Stomach smooth muscle (tissue), 2 donors: Measurements from ENCODE around the gene PAWR.

Experiments
- H3K27ac ChIP-seq: one replicate; pipeline ENCODE4 v1.7.0; 2013; ENCODE audit warnings: mild to moderate bottlenecking, low read length, inconsistent platforms
- H3K27me3 ChIP-seq, 2 donors: one replicate each; pipeline ENCODE4 v1.7.0; 2013; ENCODE audit warnings: low read length in 2 of 2; ENCODE audit not compliant: insufficient read depth in 2 of 2, control insufficient read depth in 1 of 2
- H3K36me3 ChIP-seq, 2 donors: one replicate each; pipeline ENCODE4 v1.7.0; 2013; ENCODE audit warnings: low read length in 2 of 2; ENCODE audit not compliant: control insufficient read depth in 2 of 2, insufficient read depth in 2 of 2
- H3K4me1 ChIP-seq: one replicate; pipeline ENCODE4 v1.7.0; 2013; ENCODE audit warnings: low read length; ENCODE audit not compliant: control insufficient read depth, insufficient read depth
- H3K4me3 ChIP-seq, 2 donors: one replicate each; pipeline ENCODE4 v1.7.0; 2013; ENCODE audit warnings: low read length in 2 of 2
- H3K9ac ChIP-seq, 2 donors: one replicate each; pipeline ENCODE4 v1.7.0; 2013; ENCODE audit warnings: low read length in 2 of 2, mild to moderate bottlenecking in 1 of 2
- H3K9me3 ChIP-seq, 2 donors: one replicate each; pipeline ENCODE4 v1.7.0; 2013; ENCODE audit warnings: low read length in 2 of 2; ENCODE audit not compliant: control insufficient read depth in 2 of 2
- donor health status: healthy.
- donor health status: Pancreatic carcinoma.

PAWR gene

DNA sequence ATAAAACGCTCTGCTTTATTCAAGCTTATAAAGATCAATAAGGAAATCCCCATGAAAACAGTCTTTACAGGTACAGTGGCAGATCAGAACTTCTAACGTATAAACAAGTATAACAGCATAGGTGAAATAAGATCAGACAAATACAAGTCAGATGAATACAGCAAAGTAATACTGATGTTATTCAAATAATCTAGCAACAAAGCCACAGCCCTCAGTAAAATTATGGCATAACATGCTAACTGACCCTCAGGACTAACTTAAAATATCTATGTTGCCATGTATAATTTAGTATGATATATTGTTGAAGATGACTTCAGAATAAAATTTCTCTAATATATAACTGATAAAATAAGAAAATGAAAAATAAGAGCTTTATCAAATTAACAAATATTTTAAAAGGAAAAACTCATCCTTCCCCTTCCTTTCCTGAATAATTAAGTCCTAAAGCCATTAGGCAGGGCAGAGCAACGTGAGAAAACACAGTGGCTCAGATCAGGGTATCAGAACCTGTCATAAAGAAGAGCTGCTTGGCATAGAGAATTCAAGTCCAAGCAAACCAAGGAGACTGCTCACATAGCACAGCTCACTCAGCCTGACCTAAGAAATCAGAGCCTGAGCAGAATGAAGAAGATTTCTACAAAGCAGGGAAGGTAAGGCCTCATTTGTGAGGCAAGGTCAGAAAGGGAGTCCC lies 70.7 kb downstream of the PAWR start:
- no peak overlapping the region for H3K27ac ChIP-seq
- no peaks in the 10 kb centered on the region for H3K4me1 ChIP-seq
- no peaks in the 10 kb centered on the region for H3K27me3 ChIP-seq
- no peak overlapping the region for H3K9ac ChIP-seq
- no peaks in the 10 kb centered on the region for H3K9me3 ChIP-seq
- no peak overlapping the region for H3K4me3 ChIP-seq
- H3K36me3 ChIP-seq, result peaks cover 2 to 5% of the 10 kb centered on the region in 2 donors

- H3K4me3 ChIP-seq, result no peak overlapping the region
- H3K27me3 ChIP-seq, result no peaks in the 10 kb centered on the region
Measured at GRCh38 chr12:79618848-79619404, 71.8 kb downstream of the PAWR start.

DNA sequence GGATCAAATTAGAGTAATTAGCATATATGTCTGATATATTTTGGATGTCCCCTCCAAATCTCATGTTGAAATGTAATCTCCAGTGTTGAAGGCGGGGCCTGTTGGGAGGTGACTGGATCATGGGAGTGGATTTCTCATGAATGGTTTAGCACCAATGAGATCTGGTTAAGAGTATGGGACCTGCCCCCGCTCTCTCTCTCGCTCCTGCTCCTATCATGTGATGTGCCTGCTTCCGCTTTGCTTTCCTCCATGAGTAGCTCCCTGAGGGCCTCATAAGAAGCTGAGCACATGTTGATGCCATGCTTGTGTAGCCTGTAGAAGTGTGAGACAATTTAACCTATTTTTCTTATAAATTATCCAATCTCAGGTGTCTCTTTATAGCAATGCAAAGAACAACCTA lies 73.1 kb downstream of the PAWR start:
- Histone ChIP-seq H3K27ac (no peak overlapping the region), H3K9ac (no peak overlapping the region), H3K27me3 (no peaks in the 10 kb centered on the region), H3K9me3 (no peaks in the 10 kb centered on the region), H3K4me3 (no peak overlapping the region), H3K4me1 (no peaks in the 10 kb centered on the region), H3K36me3 (peaks cover 2 to 5% of the 10 kb centered on the region in 2 donors)

More at GRCh38 chr12:79618848-79619404, 71.8 kb downstream of the PAWR start:
- no peak overlapping the region for H3K27ac ChIP-seq
- H3K4me1 ChIP-seq, result no peaks in the 10 kb centered on the region
- H3K9me3 ChIP-seq, result no peaks in the 10 kb centered on the region
- H3K36me3 ChIP-seq, result peaks cover 2 to 5% of the 10 kb centered on the region in 2 donors
- H3K9ac ChIP-seq, result no peak overlapping the region

DNA sequence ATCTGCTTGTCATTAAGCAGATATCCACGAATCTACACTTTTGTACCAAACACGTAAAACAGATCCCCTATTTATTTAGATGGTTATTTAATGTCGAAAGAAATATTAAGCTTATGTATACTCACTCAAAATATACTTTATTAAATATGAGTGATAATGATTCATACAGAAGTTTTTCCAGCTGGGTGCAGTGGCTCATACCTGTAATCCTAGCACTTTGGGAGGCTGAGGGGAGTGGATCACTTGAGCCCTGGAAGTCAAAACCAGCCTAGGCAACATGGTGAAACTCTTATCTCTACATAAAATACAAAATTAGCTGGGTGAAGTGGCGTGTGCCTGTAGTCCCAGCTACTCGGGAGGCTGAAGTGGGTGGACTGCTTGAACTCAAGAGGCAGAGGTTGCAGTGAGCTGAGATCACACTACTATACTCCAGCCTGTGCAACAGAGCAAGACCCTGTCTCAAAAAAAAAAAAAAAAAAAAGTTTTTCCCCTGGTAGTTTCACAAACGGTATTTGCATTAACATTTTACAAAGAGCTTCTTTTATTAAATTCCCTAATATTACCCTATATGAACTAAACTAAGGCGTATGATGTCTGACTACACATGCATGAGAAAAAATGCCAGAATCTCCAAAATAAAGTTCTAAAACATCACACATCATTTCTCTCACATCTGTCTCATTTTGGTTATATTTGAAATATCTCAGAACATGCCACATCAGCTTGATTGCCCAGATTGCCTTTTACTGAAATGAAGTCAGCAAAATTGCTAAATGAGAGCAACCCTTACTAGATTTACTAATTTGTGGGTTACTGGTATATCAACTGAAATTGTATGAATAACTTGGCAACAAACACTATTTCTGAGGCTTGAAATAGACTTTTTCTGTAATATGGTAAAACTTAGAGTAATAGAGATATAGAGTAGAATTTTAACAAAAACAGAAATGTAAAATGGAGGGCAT lies 74.9 kb downstream of the PAWR start:
- no peak overlapping the region for H3K27ac ChIP-seq
- H3K9me3 ChIP-seq, result no peaks in the 10 kb centered on the region
- peaks cover 2 to 5% of the 10 kb centered on the region in 2 donors for H3K36me3 ChIP-seq

GRCh38 chr12:79614730-79615129 lies 76.0 kb downstream of the PAWR start:
- no peak overlapping the region for H3K9ac ChIP-seq
- no peak overlapping the region for H3K27ac ChIP-seq
- peaks cover 2 to 3% of the 10 kb centered on the region in 2 donors for H3K36me3 ChIP-seq
- no peak overlapping the region for H3K4me3 ChIP-seq
- H3K4me1 ChIP-seq, result no peaks in the 10 kb centered on the region
- no peaks in the 10 kb centered on the region for H3K9me3 ChIP-seq
- no peaks in the 10 kb centered on the region for H3K27me3 ChIP-seq

More for the DNA sequence above, 74.9 kb downstream of the PAWR start:
- Histone ChIP-seq H3K4me1 (no peaks in the 10 kb centered on the region), H3K4me3 (no peak overlapping the region), H3K9ac (no peak overlapping the region), H3K27me3 (no peaks in the 10 kb centered on the region)

GRCh38 chr12:79601908-79602307 lies 88.9 kb downstream of the PAWR start:
- no peaks in the 10 kb centered on the region for H3K4me1 ChIP-seq
- no peaks in the 10 kb centered on the region for H3K36me3 ChIP-seq
- H3K9ac ChIP-seq, result no peak overlapping the region
- H3K27ac ChIP-seq, result no peak overlapping the region
- no peaks in the 10 kb centered on the region for H3K27me3 ChIP-seq
- no peaks in the 10 kb centered on the region for H3K9me3 ChIP-seq
- H3K4me3 ChIP-seq, result no peak overlapping the region

- Histone ChIP-seq H3K9me3 (no peaks in the 10 kb centered on the region), H3K27ac (no peak overlapping the region), H3K9ac (no peak overlapping the region), H3K36me3 (no peaks in the 10 kb centered on the region), H3K4me3 (no peak overlapping the region), H3K4me1 (no peaks in the 10 kb centered on the region), H3K27me3 (no peaks in the 10 kb centered on the region)
Measured at GRCh38 chr12:79597910-79598309, 92.9 kb downstream of the PAWR start.

GRCh38 chr12:79596719-79597350 lies 93.9 kb downstream of the PAWR start:
- Histone ChIP-seq H3K27ac (no peak overlapping the region), H3K9me3 (no peaks in the 10 kb centered on the region), H3K4me3 (no peak overlapping the region), H3K4me1 (no peaks in the 10 kb centered on the region), H3K36me3 (no peaks in the 10 kb centered on the region), H3K27me3 (no peaks in the 10 kb centered on the region), H3K9ac (no peak overlapping the region)

DNA sequence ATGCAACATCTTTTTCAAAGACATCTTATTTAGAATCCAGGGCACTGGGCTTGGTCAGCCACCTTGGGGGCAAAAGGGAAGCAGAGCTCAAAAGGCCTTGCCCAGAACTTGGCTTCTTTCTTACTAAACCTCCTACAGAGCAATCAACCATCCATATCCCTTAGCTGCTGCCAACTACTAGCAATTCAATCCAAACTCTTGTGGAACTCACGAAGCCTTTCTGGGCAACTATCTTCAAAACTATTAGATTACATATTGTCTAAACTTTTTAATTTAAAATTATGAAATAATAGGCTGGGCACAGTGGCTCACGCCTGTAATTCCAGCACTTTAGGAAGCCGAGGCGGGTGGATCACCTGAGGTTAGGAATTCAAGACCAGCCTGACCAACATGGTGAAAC lies 95.5 kb downstream of the PAWR start:
- no peak overlapping the region for H3K9ac ChIP-seq
- H3K27ac ChIP-seq, result no peak overlapping the region
- H3K4me1 ChIP-seq, result no peaks in the 10 kb centered on the region
- no peak overlapping the region for H3K4me3 ChIP-seq
- H3K36me3 ChIP-seq, result no peaks in the 10 kb centered on the region
- H3K9me3 ChIP-seq, result no peaks in the 10 kb centered on the region
- H3K27me3 ChIP-seq, result no peaks in the 10 kb centered on the region

DNA sequence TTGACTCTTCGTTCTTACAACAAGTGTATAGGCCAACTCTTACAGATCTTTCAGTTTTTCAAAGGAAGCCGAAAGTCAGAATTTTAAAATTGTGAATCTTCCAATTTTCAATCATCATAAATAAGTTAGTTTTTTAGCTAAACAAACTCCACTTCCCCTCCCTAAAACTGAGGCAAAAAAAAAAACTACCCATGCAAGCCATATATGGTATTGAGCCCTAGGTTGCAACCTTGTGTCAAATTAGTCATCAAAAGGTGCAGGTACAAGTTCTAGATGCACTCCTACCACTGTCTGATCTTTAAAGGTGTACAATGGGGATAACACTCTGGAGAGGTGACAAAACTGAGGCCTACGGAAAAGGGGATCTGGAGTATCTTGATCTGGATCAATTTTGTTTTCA lies 97.9 kb downstream of the PAWR start:
- Histone ChIP-seq H3K4me3 (no peak overlapping the region), H3K9ac (no peak overlapping the region), H3K9me3 (no peaks in the 10 kb centered on the region), H3K36me3 (no peaks in the 10 kb centered on the region), H3K27me3 (no peaks in the 10 kb centered on the region), H3K27ac (no peak overlapping the region), H3K4me1 (no peaks in the 10 kb centered on the region)
